HL-60 (cell line): ENCODE data around the gene DCDC1.
"Not testable (repeated sequence)": the region's sequence is repeated elsewhere in the genome, so short reads cannot be mapped to it uniquely, and the experiment has no call there.

ENCODE experiments used
- DNase-seq, 2 experiments: peaks; one replicate each; pipeline ENCODE4 v3.0.0-alpha.2; 2010 to 2020; ENCODE audit warnings: low read depth in 1 of 2, low spot score in 1 of 2
- H3K27ac ChIP-seq: fragments of 250-450 bp; sonication (Bioruptor Pico); replicated peaks from 2 replicates; pipeline ENCODE4 v1.5.1; 2020; ENCODE audit warnings: mild to moderate bottlenecking, moderate library complexity
- H3K27me3 ChIP-seq: fragments of 250-450 bp; sonication (Bioruptor Pico); 2 replicates; pipeline ENCODE4 v1.5.1; 2021; ENCODE audit warnings: mild to moderate bottlenecking, moderate library complexity; ENCODE audit not compliant: insufficient read depth, poor library complexity, severe bottlenecking
- H3K4me3 ChIP-seq: replicated peaks from 2 replicates; pipeline ENCODE4 v1.5.1; 2011; ENCODE audit warnings: mild to moderate bottlenecking, control low read depth, low read length; ENCODE audit not compliant: insufficient read depth
- CTCF ChIP-seq: IDR thresholded peaks from one replicate; pipeline ENCODE4 v1.5.1; 2011; ENCODE audit warnings: low read length, control low read depth, inconsistent platforms; ENCODE audit not compliant: insufficient read depth
- GABPA ChIP-seq: IDR thresholded peaks from 2 replicates; pipeline ENCODE4 v1.6.1; 2012; ENCODE audit warnings: low read depth
- POLR2AphosphoS5 ChIP-seq: IDR thresholded peaks from 2 replicates; pipeline ENCODE4 v1.6.1; 2012; ENCODE audit warnings: low read depth
- REST ChIP-seq: IDR thresholded peaks from 2 replicates; pipeline ENCODE4 v1.6.1; 2012; ENCODE audit warnings: low read depth; ENCODE audit not compliant: insufficient replicate concordance
- SPI1 ChIP-seq: IDR thresholded peaks from 2 replicates; pipeline ENCODE4 v1.6.1; 2012; ENCODE audit warnings: low read depth, mild to moderate bottlenecking, borderline replicate concordance

The DCDC1 gene

GRCh38 chr11:30949838-30950237, 419.7 kb downstream of the DCDC1 start:
- H3K27me3 ChIP-seq, result no peaks in the 10 kb centered on the region
- no peak overlapping the region for H3K27ac ChIP-seq
- H3K4me3 ChIP-seq, result no peak overlapping the region
- TF ChIP-seq SPI1 (no peak), GABPA (no peak), CTCF (no peak), REST (no peak), POLR2AphosphoS5 (no peak)
- DNase-seq, result no peak

GRCh38 chr11:30947715-30948114, 421.8 kb downstream of the DCDC1 start:
- not testable (repeated sequence) for H3K27ac ChIP-seq, H3K4me3 ChIP-seq, DNase-seq

DNA sequence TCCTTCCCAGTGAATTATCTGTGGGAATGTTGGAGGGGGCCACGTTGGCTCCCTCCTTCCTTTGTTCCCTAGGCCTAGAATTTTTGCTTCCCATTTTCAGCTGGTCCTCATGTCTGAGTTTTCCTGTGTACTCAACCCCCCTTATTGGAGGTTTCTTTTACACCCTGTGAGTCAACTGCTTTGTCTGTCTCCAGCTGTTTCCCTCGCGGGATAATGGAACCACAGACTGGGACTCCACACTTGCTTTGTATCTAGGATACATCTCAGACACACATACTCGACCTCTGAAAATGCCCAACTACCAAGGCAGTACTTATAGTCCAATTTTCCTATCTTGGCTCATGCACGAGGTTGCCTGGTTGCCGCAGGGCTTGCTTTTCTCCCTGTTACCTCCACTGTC, 430.7 kb downstream of the DCDC1 start:
- no peak for DNase-seq
- no peaks in the 10 kb centered on the region for H3K27me3 ChIP-seq
- H3K27ac ChIP-seq, result no peak overlapping the region
- TF ChIP-seq GABPA, result no peak
- no peak for TF ChIP-seq CTCF
- no peak for TF ChIP-seq SPI1
- TF ChIP-seq POLR2AphosphoS5, result no peak
- TF ChIP-seq REST, result no peak
- H3K4me3 ChIP-seq, result no peak overlapping the region

More at GRCh38 chr11:30947715-30948114, 421.8 kb downstream of the DCDC1 start:
- H3K27me3 ChIP-seq, result not testable (repeated sequence)

- no peak for TF ChIP-seq SPI1
- TF ChIP-seq GABPA, result no peak
- no peak for TF ChIP-seq POLR2AphosphoS5
- no peak for TF ChIP-seq REST
- no peak for TF ChIP-seq CTCF
- DNase-seq, result no peak
- no peak overlapping the region for H3K27ac ChIP-seq
- H3K4me3 ChIP-seq, result no peak overlapping the region
- no peaks in the 10 kb centered on the region for H3K27me3 ChIP-seq
Observed at GRCh38 chr11:30938171-30938570, 431.4 kb downstream of the DCDC1 start.
